WTC11 (cell line): ENCODE data around the gene UBAP2.

Experiments
- ATF1 ChIP-seq: sonication (generic); formaldehyde crosslinking; IDR thresholded peaks from 2 replicates; pipeline ENCODE4 v1.8.1; 2023; ENCODE audit warnings: mild to moderate bottlenecking, moderate library complexity, missing genetic modification reagents
- ATF3 ChIP-seq: sonication (generic); formaldehyde crosslinking; conservative IDR thresholded peaks from 2 replicates; pipeline ENCODE4 v1.8.1; 2022; ENCODE audit warnings: mild to moderate bottlenecking, missing genetic modification reagents
- CREB1 ChIP-seq: sonication (generic); formaldehyde crosslinking; IDR thresholded peaks from 2 replicates; pipeline ENCODE4 v1.8.0; 2023; ENCODE audit warnings: mild to moderate bottlenecking, missing genetic modification reagents
- E2F4 ChIP-seq: sonication (generic); formaldehyde crosslinking; IDR thresholded peaks from 2 replicates; pipeline ENCODE4 v1.8.1; 2022; ENCODE audit warnings: low read depth, mild to moderate bottlenecking, moderate library complexity, missing genetic modification reagents, borderline replicate concordance
- FOXJ3 ChIP-seq: sonication (generic); formaldehyde crosslinking; IDR thresholded peaks from 2 replicates; pipeline ENCODE4 v1.9.0; 2021; ENCODE audit warnings: missing genetic modification reagents, mild to moderate bottlenecking, borderline replicate concordance
- FOXP1 ChIP-seq: sonication (generic); formaldehyde crosslinking; IDR thresholded peaks from 2 replicates; pipeline ENCODE4 v1.8.0; 2022; ENCODE audit warnings: missing genetic modification reagents, mild to moderate bottlenecking, moderate library complexity, borderline replicate concordance
- NFYB ChIP-seq: sonication (generic); formaldehyde crosslinking; conservative IDR thresholded peaks from 2 replicates; pipeline ENCODE4 v1.8.0; 2022; ENCODE audit warnings: low read depth, missing genetic modification reagents
- TEAD4 ChIP-seq: sonication (generic); formaldehyde crosslinking; IDR thresholded peaks from 2 replicates; pipeline ENCODE4 v1.8.0; 2022; ENCODE audit warnings: mild to moderate bottlenecking, missing genetic modification reagents
- ZNF121 ChIP-seq: sonication (generic); formaldehyde crosslinking; IDR thresholded peaks from 2 replicates; pipeline ENCODE4 v1.8.0; 2023; ENCODE audit warnings: missing genetic modification reagents
- ZNF512 ChIP-seq: sonication (generic); formaldehyde crosslinking; IDR thresholded peaks from 2 replicates; pipeline ENCODE4 v1.8.1; 2022; ENCODE audit warnings: missing genetic modification reagents, borderline replicate concordance
- ZSCAN18 ChIP-seq: fragments of 250-450 bp; sonication (Bioruptor Pico); IDR thresholded peaks from 2 replicates; pipeline ENCODE4 v2.1.2; 2022; ENCODE audit warnings: mild to moderate bottlenecking, moderate library complexity
- TF ChIP-seq, protein P1 (sequence below): sonication (generic); formaldehyde crosslinking; IDR thresholded peaks from 2 replicates; pipeline ENCODE4 v1.8.1; 2023; ENCODE audit warnings: mild to moderate bottlenecking, missing genetic modification reagents, borderline replicate concordance
- TF ChIP-seq, protein P2 (sequence below): fragments of 200-600 bp; IDR thresholded peaks from 2 replicates; pipeline ENCODE4 v1.8.0; 2022; ENCODE audit warnings: antibody characterized with exemption

GRCh38 chr9:33894316-33894715, 154.4 kb downstream of the UBAP2 start:
- TF ChIP-seq CREB1 (CRISPR knock-in tag) (no peak), ATF1 (CRISPR knock-in tag) (no peak), ZNF121 (peak; percentile 84; the same call in 1 of the 2 replicates), E2F4 (CRISPR knock-in tag) (no peak), ATF3 (no peak), ZNF512 (no peak), ZSCAN18 (CRISPR knock-in tag) (no peak), FOXP1 (CRISPR knock-in tag) (no peak), NFYB (CRISPR knock-in tag) (no peak), FOXJ3 (no peak), TEAD4 (CRISPR knock-in tag) (no peak)
- TF ChIP-seq, protein P1, sequence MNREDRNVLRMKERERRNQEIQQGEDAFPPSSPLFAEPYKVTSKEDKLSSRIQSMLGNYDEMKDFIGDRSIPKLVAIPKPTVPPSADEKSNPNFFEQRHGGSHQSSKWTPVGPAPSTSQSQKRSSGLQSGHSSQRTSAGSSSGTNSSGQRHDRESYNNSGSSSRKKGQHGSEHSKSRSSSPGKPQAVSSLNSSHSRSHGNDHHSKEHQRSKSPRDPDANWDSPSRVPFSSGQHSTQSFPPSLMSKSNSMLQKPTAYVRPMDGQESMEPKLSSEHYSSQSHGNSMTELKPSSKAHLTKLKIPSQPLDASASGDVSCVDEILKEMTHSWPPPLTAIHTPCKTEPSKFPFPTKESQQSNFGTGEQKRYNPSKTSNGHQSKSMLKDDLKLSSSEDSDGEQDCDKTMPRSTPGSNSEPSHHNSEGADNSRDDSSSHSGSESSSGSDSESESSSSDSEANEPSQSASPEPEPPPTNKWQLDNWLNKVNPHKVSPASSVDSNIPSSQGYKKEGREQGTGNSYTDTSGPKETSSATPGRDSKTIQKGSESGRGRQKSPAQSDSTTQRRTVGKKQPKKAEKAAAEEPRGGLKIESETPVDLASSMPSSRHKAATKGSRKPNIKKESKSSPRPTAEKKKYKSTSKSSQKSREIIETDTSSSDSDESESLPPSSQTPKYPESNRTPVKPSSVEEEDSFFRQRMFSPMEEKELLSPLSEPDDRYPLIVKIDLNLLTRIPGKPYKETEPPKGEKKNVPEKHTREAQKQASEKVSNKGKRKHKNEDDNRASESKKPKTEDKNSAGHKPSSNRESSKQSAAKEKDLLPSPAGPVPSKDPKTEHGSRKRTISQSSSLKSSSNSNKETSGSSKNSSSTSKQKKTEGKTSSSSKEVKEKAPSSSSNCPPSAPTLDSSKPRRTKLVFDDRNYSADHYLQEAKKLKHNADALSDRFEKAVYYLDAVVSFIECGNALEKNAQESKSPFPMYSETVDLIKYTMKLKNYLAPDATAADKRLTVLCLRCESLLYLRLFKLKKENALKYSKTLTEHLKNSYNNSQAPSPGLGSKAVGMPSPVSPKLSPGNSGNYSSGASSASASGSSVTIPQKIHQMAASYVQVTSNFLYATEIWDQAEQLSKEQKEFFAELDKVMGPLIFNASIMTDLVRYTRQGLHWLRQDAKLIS: no peak
- TF ChIP-seq, protein P2, sequence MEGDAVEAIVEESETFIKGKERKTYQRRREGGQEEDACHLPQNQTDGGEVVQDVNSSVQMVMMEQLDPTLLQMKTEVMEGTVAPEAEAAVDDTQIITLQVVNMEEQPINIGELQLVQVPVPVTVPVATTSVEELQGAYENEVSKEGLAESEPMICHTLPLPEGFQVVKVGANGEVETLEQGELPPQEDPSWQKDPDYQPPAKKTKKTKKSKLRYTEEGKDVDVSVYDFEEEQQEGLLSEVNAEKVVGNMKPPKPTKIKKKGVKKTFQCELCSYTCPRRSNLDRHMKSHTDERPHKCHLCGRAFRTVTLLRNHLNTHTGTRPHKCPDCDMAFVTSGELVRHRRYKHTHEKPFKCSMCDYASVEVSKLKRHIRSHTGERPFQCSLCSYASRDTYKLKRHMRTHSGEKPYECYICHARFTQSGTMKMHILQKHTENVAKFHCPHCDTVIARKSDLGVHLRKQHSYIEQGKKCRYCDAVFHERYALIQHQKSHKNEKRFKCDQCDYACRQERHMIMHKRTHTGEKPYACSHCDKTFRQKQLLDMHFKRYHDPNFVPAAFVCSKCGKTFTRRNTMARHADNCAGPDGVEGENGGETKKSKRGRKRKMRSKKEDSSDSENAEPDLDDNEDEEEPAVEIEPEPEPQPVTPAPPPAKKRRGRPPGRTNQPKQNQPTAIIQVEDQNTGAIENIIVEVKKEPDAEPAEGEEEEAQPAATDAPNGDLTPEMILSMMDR: no peak
